CD4-positive, alpha-beta memory T cell (primary cell): ENCODE measurements around the gene GIMAP5. TPM values are rescaled to one million over a fixed set of nuclear protein-coding genes. Genes with fewer than 3 reads are reported as not detected.
"Not testable (repeated sequence)": the region's sequence is repeated elsewhere in the genome, so short reads cannot be mapped to it uniquely, and the experiment has no call there.

Experiments used
- CTCF ChIA-PET: fragments of 350-600 bp; sonication (Branson Sonifier 250); formaldehyde crosslinking; loops from one replicate; lab custom pipeline; 2021; ENCODE audit warnings: inconsistent platforms; ENCODE audit not compliant: partially characterized antibody; lab: Charles Lee
- POLR2A ChIA-PET: fragments of 350-600 bp; sonication (Branson Sonifier 250); formaldehyde crosslinking; loops from one replicate; lab custom pipeline; 2021; ENCODE audit not compliant: partially characterized antibody; lab: Charles Lee
- DNase-seq, 5 donors: peaks; one replicate each; pipeline versions ENCODE4 v3.0.0 to v3.0.0-alpha.2; 2020 to 2022; ENCODE audit warnings: mixed read lengths in 1 of 5
- H3K27ac ChIP-seq: one replicate; pipeline ENCODE4 v1.7.0; 2013; ENCODE audit warnings: low read depth, low read length
- H3K27me3 ChIP-seq: 2 replicates; pipeline ENCODE4 v1.7.0; 2013; ENCODE audit warnings: mild to moderate bottlenecking, low read length, moderate library complexity; ENCODE audit not compliant: insufficient read depth
- H3K36me3 ChIP-seq: 2 replicates; pipeline ENCODE4 v1.7.0; 2013; ENCODE audit warnings: mild to moderate bottlenecking, low read length, moderate library complexity; ENCODE audit not compliant: insufficient read depth
- H3K4me1 ChIP-seq: 2 replicates; pipeline ENCODE4 v1.7.0; 2013; ENCODE audit warnings: mild to moderate bottlenecking, low read length, moderate library complexity; ENCODE audit not compliant: insufficient read depth
- H3K4me3 ChIP-seq, 2 donors: one replicate each; pipeline ENCODE4 v1.7.0; 2013; ENCODE audit warnings: low read length in 2 of 2, mild to moderate bottlenecking in 1 of 2
- H3K9me3 ChIP-seq, 2 donors: one replicate each; pipeline ENCODE4 v1.7.0; 2013; ENCODE audit warnings: low read length in 2 of 2, control low read depth in 1 of 2; ENCODE audit not compliant: control insufficient read depth in 1 of 2
- H3K27ac Mint-ChIP-seq, 7 donors: one replicate each; pipeline ENCODE4 v1.8.0; 2020 to 2021; ENCODE audit warnings: mixed read lengths in 7 of 7, mild to moderate bottlenecking in 6 of 7, inconsistent platforms in 3 of 7, moderate library complexity in 3 of 7
- H3K27me3 Mint-ChIP-seq, 2 donors: one replicate each; pipeline ENCODE4 v1.8.0; 2020 to 2021; ENCODE audit warnings: mixed read lengths in 2 of 2
- H3K36me3 Mint-ChIP-seq, 2 donors: one replicate each; pipeline ENCODE4 v1.8.0; 2020 to 2021; ENCODE audit warnings: mixed read lengths in 2 of 2, inconsistent platforms in 1 of 2, mild to moderate bottlenecking in 1 of 2
- H3K4me1 Mint-ChIP-seq, 4 donors: one replicate each; pipeline ENCODE4 v1.8.0; 2020 to 2021; ENCODE audit warnings: mixed read lengths in 4 of 4, mild to moderate bottlenecking in 1 of 4
- H3K4me3 Mint-ChIP-seq, 8 donors: one replicate each; pipeline ENCODE4 v1.8.0; 2020 to 2021; ENCODE audit warnings: mixed read lengths in 8 of 8, mild to moderate bottlenecking in 7 of 8, moderate library complexity in 6 of 8, inconsistent platforms in 3 of 8
- H3K9me3 Mint-ChIP-seq, 8 donors: one replicate each; pipeline ENCODE4 v1.8.0; 2020 to 2021; ENCODE audit warnings: mixed read lengths in 8 of 8, mild to moderate bottlenecking in 5 of 8, inconsistent platforms in 3 of 8, moderate library complexity in 1 of 8
- intact Hi-C: fragments of 100-400 bp; cut with micrococcal nuclease; formaldehyde crosslinking; loops from one replicate; pipeline ENCODE4 v1.15.1; 2023
- polyA plus RNA-seq, 2 donors: library from polyadenylated mRNA; unstranded; fragments of 300-500 nt; fragmentation: Illumina TruSeq; gene quantifications; one replicate each; pipeline ENCODE4 v1.2.3, GENCODE V29; 2021
- total RNA-seq, 2 experiments: library from RNA; stranded (reverse); gene quantifications; one replicate each; pipeline ENCODE4 v1.2.3, GENCODE V29; 2021

The GIMAP5 gene
- total and polyA plus RNA-seq, 4 experiments from 2014 or later: 296 to 679 (median 356) TPM

DNA sequence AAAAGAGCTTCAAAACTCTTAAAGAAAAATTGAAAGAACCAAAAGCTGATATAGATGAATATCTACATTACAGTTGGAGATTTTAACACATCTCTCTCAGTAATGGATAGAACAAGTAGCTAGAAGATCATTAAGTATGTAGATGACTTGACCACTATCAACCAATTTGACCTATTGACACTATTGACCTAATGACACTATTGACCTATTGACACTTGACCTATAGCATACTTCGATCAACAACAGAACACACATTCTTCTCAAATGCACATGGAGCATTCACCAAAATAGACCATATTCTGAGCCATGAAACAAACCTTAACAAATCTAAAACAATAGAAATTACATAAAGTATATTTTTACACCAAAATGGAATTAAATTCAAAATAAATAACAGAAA lies 22.3 kb downstream of the GIMAP5 start:
- DNase-seq: no peak
- Mint-ChIP-seq H3K27ac (no peak overlapping the region), H3K9me3 (peaks cover 0 to 15% (median 6%) of the 10 kb centered on the region in 8 donors), H3K4me1 (peaks cover 21 to 32% (median 28%) of the 10 kb centered on the region in 4 donors), H3K4me3 (no peak overlapping the region), H3K36me3 (peaks cover 5% of the 10 kb centered on the region in 2 donors), H3K27me3 (peaks cover 0 to 2% of the 10 kb centered on the region in 2 donors)
- Histone ChIP-seq H3K27me3 (no peaks in the 10 kb centered on the region), H3K4me1 (peaks cover 29% of the 10 kb centered on the region), H3K4me3 (no peak overlapping the region), H3K27ac (no peak overlapping the region), H3K36me3 (no peaks in the 10 kb centered on the region), H3K9me3 (no peaks in the 10 kb centered on the region)
- ChIA-PET CTCF (interaction anchor here (0.7 to 2.3 kb wide), 8 partner anchors 16 to 1024 kb away, joined by 3 to 10 read pairs (median 4); partner anchors contain the start of gene GIMAP7), POLR2A (interaction anchor here (0.8 to 7.5 kb wide), 5 partner anchors 15 to 309 kb away, joined by 3 to 288 read pairs (median 4); partner anchors contain the start of genes GIMAP4 and GIMAP8)
- intact Hi-C loops: no loop called here

DNA sequence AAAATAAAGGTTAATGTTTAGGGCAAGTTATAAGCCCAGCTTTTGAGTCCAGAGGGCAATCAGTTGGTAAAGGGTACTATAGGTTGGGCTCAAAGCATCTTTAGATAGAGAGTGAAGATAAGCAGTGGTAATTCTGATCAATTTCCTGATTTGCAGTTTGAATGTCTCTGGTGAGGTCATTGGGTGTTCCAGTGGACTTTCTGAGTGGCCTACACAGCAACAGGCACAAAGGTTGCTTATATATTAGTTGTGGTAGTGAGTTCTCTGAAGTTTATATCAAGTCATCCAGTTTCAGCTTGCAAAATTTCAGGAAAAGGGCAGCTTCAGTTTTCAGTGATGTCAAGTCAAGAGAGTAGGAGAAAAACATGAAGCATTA lies 29.1 kb downstream of the GIMAP5 start:
- CTCF ChIA-PET: no interaction called here
- H3K27me3 ChIP-seq: no peaks in the 10 kb centered on the region
- no peaks in the 10 kb centered on the region for H3K4me1 ChIP-seq
- peaks cover 0 to 4% of the 10 kb centered on the region in 2 donors for H3K36me3 Mint-ChIP-seq
- no peaks in the 10 kb centered on the region for H3K36me3 ChIP-seq
- no peaks in the 10 kb centered on the region for H3K27me3 Mint-ChIP-seq
- DNase-seq: no peak
- no peaks in the 10 kb centered on the region for H3K4me1 Mint-ChIP-seq
- POLR2A ChIA-PET: no interaction called here
- no peak overlapping the region for H3K27ac ChIP-seq
- H3K9me3 ChIP-seq: no peaks in the 10 kb centered on the region
- no peak overlapping the region for H3K4me3 Mint-ChIP-seq
- no peak overlapping the region for H3K4me3 ChIP-seq
- intact Hi-C loops: no loop called here
- no peak overlapping the region for H3K27ac Mint-ChIP-seq
- peaks cover 0 to 7% (median 3%) of the 10 kb centered on the region in 8 donors for H3K9me3 Mint-ChIP-seq

DNA sequence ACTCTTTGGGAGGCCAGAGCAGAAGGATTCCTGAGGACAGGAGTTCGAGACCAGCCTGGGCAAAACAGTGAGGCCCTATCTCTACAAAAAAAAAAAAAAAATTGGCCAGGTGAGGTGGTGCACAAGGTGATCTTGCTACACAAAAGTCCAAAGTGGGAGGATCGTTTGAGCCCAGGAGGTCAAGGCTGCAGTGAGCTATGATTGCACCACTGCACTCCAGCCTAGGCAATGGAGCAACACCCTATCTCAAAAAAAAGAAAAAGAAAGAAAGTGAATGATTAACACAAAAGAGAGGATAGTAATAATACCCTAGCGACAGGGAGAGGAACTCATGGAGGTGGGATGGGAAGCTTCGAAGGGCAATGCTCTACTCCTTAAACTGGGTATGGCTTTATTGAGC lies 32.5 kb downstream of the GIMAP5 start:
- Mint-ChIP-seq H3K4me3 (peak overlapping the region in 1 of 8 donors; percentile 42), H3K36me3 (peaks cover 1 to 8% of the 10 kb centered on the region in 2 donors), H3K4me1 (no peaks in the 10 kb centered on the region), H3K9me3 (peaks cover 0 to 22% (median 12%) of the 10 kb centered on the region in 8 donors), H3K27me3 (no peaks in the 10 kb centered on the region), H3K27ac (peak overlapping the region in 1 of 7 donors; percentile 49)
- Histone ChIP-seq H3K4me3 (no peak overlapping the region), H3K27ac (no peak overlapping the region), H3K36me3 (no peaks in the 10 kb centered on the region), H3K27me3 (no peaks in the 10 kb centered on the region), H3K9me3 (no peaks in the 10 kb centered on the region), H3K4me1 (no peaks in the 10 kb centered on the region)
- intact Hi-C loops: no loop called here
- no peak for DNase-seq
- CTCF ChIA-PET: interaction anchor here (0.6 to 1.9 kb wide), 2 partner anchors 9 to 299 kb away, joined by 3 to 11 read pairs; no protein-coding TSS in a partner anchor
- POLR2A ChIA-PET: no interaction called here

DNA sequence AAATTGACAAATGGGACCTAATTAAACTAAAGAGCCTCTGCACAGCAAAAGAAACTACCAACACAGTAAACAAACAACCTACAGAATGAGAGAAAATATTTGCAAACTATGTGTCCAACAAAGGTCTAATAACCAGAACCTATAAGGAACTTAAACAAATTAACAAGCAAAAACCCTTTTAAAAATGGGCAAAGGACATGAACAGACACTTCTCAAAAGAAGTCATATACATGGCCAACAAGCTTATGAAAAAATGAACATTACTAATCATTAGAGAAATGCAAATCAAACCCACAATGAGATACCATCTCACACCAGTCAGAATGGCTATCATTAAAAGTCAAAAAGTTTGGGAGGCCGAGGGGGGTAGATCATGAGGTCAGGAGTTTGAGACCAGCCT lies 36.9 kb downstream of the GIMAP5 start:
- Mint-ChIP-seq H3K9me3 (peaks cover 0 to 26% (median 16%) of the 10 kb centered on the region in 8 donors), H3K36me3 (peaks cover 1 to 12% of the 10 kb centered on the region in 2 donors)
- H3K36me3 ChIP-seq, H3K4me1 ChIP-seq, intact Hi-C loops, H3K27ac Mint-ChIP-seq, H3K27me3 ChIP-seq, POLR2A ChIA-PET, H3K4me3 ChIP-seq, DNase-seq, H3K4me1 Mint-ChIP-seq, H3K4me3 Mint-ChIP-seq, H3K27me3 Mint-ChIP-seq, H3K9me3 ChIP-seq, H3K27ac ChIP-seq, CTCF ChIA-PET: not testable (repeated sequence)

DNA sequence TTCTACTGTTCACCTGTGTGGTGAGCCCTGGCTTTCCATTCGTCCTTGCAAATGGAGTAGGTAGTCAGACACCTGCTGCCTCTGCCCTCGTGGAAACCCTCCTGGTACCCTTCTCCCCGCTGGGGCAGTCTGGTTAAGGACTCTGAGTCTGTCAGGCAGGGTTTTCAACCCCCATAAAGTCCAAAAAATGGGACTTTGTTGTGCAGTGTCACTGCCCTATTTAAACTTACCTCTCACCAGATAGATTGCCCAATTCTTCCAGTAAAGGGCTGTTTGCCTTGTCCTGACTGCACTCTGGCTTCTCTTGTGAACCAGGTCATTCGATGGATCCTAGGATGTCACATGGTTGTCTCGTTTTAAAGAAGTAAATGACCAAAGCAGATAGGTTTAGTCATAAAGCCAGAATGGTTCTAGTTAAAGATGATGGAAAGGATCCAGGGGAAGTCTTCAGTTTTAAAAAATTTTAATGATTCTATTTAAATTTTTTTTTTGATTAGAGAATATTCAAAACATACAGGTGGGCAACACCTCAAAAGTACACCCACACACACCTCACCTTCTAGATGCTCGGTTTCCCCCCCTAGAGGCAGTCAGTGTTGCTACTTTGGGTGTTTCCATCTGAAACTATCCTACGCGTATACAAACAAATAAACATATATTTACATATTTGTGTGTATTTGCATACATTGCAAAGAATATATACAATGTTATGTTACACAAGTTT lies 41.0 kb downstream of the GIMAP5 start:
- H3K4me1 ChIP-seq: no peaks in the 10 kb centered on the region
- H3K4me3 ChIP-seq: no peak overlapping the region
- H3K9me3 ChIP-seq: no peaks in the 10 kb centered on the region
- Mint-ChIP-seq H3K4me3 (no peak overlapping the region), H3K27ac (no peak overlapping the region), H3K27me3 (peaks cover 0 to 6% of the 10 kb centered on the region in 2 donors), H3K9me3 (peaks cover 0 to 19% (median 13%) of the 10 kb centered on the region in 8 donors), H3K4me1 (peaks cover 0 to 5% (median 5%) of the 10 kb centered on the region in 4 donors), H3K36me3 (peaks cover 1 to 12% of the 10 kb centered on the region in 2 donors)
- DNase-seq: no peak
- no peak overlapping the region for H3K27ac ChIP-seq
- POLR2A ChIA-PET: interaction anchor here (1.0 to 1.1 kb wide), 2 partner anchors 247 to 373 kb away, joined by 3 to 4 read pairs; a partner anchor contains a TSS
- intact Hi-C loops: loop anchor here (1.0 to 5.0 kb wide), 3 partner anchors 99 to 421 kb away; no protein-coding TSS in a partner anchor
- CTCF ChIA-PET: interaction anchor here (0.9 to 2.0 kb wide), 19 partner anchors 9 to 417 kb away, joined by 3 to 11 read pairs (median 4); no protein-coding TSS in a partner anchor
- H3K27me3 ChIP-seq: no peaks in the 10 kb centered on the region
- H3K36me3 ChIP-seq: no peaks in the 10 kb centered on the region

DNA sequence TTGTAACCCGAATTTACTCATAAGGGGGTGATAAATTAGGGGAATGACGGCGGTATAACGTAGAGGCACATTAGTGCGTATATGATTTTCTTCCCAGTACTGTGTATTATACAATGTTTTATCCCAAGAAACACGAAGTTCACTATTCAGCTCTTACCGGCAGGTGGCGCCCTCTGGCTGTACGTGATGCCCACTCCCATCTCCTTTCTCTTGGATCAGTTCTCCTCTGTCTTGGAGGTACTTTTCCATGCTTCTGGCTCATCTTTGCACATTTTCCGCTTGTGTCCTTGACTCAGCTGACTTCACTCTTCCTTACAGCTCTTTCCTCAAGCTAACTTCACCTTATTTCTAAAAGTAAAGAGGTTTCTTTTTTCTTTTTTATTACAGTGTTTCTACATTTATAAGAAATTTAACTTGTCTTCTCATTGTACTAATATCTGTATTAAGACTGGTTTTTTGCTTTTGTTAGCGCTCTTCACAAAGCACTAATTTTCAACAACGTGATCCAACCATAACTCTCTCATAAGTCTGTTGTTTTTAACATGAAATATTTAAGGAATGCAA lies 41.6 kb downstream of the GIMAP5 start:
- peak; percentile 53 to 61 (median 57) for DNase-seq
- H3K27ac Mint-ChIP-seq: no peak overlapping the region
- POLR2A ChIA-PET: interaction anchor here (1.0 to 1.1 kb wide), 3 partner anchors 23 to 373 kb away, joined by 3 to 4 read pairs (median 4); a partner anchor contains a TSS
- H3K9me3 Mint-ChIP-seq: peaks cover 0 to 14% (median 7%) of the 10 kb centered on the region in 8 donors
- peaks cover 0 to 6% of the 10 kb centered on the region in 2 donors for H3K27me3 Mint-ChIP-seq
- H3K27me3 ChIP-seq: no peaks in the 10 kb centered on the region
- H3K27ac ChIP-seq: no peak overlapping the region
- no peak overlapping the region for H3K4me3 Mint-ChIP-seq
- H3K4me1 Mint-ChIP-seq: peaks cover 0 to 5% (median 5%) of the 10 kb centered on the region in 4 donors
- H3K9me3 ChIP-seq: no peaks in the 10 kb centered on the region
- H3K36me3 ChIP-seq: no peaks in the 10 kb centered on the region
- CTCF ChIA-PET: interaction anchor here (0.9 to 2.0 kb wide), 21 partner anchors 9 to 465 kb away, joined by 3 to 11 read pairs (median 3); no protein-coding TSS in a partner anchor
- H3K4me1 ChIP-seq: no peaks in the 10 kb centered on the region
- peaks cover 1 to 7% of the 10 kb centered on the region in 2 donors for H3K36me3 Mint-ChIP-seq
- no peak overlapping the region for H3K4me3 ChIP-seq
- intact Hi-C loops: loop anchor here (1.0 to 5.0 kb wide), 3 partner anchors 98 to 422 kb away; no protein-coding TSS in a partner anchor

DNA sequence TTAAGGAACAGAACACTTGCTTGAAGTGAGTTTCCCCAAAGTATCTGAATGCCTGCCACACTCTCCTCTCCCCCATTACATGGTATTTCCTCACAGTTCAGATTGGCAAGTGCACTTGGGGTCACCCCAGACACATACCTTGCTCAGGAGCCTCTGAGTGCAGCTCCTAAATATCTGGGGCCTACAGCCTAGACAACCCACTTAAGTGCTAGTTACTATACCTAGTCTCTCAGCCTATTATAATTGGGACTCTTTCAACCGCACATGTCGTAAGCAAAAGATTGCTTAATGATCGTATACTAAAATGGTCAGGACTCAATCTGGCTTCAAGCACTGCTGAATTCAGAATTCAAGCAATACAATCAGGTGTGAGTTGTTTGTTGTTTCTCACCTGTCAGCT lies 43.1 kb downstream of the GIMAP5 start:
- peaks cover 0 to 5% (median 5%) of the 10 kb centered on the region in 4 donors for H3K4me1 Mint-ChIP-seq
- no peaks in the 10 kb centered on the region for H3K4me1 ChIP-seq
- H3K4me3 Mint-ChIP-seq: no peak overlapping the region
- no peak overlapping the region for H3K27ac ChIP-seq
- intact Hi-C loops: no loop called here
- peaks cover 0 to 2% (median under 1%) of the 10 kb centered on the region in 8 donors for H3K9me3 Mint-ChIP-seq
- ChIA-PET POLR2A (no interaction called here), CTCF (interaction anchor here (1.6 to 2.0 kb wide), 2 partner anchors 31 to 332 kb away, joined by 3 to 6 read pairs; no protein-coding TSS in a partner anchor)
- H3K4me3 ChIP-seq: no peak overlapping the region
- no peaks in the 10 kb centered on the region for H3K36me3 Mint-ChIP-seq
- no peaks in the 10 kb centered on the region for H3K36me3 ChIP-seq
- peaks cover 0 to 7% of the 10 kb centered on the region in 2 donors for H3K27me3 Mint-ChIP-seq
- no peaks in the 10 kb centered on the region for H3K27me3 ChIP-seq
- no peak for DNase-seq
- H3K27ac Mint-ChIP-seq: no peak overlapping the region
- H3K9me3 ChIP-seq: no peaks in the 10 kb centered on the region
